ENCODE results near the gene SERPINA9.
"Not testable (repeated sequence)": the region's sequence is repeated elsewhere in the genome, so short reads cannot be mapped to it uniquely, and the experiment has no call there.

GRCh38 chr14:94482132-94483070, 6.4 kb upstream of the SERPINA9 start:
- TF ChIP-seq, protein P1, sequence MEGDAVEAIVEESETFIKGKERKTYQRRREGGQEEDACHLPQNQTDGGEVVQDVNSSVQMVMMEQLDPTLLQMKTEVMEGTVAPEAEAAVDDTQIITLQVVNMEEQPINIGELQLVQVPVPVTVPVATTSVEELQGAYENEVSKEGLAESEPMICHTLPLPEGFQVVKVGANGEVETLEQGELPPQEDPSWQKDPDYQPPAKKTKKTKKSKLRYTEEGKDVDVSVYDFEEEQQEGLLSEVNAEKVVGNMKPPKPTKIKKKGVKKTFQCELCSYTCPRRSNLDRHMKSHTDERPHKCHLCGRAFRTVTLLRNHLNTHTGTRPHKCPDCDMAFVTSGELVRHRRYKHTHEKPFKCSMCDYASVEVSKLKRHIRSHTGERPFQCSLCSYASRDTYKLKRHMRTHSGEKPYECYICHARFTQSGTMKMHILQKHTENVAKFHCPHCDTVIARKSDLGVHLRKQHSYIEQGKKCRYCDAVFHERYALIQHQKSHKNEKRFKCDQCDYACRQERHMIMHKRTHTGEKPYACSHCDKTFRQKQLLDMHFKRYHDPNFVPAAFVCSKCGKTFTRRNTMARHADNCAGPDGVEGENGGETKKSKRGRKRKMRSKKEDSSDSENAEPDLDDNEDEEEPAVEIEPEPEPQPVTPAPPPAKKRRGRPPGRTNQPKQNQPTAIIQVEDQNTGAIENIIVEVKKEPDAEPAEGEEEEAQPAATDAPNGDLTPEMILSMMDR (IDR thresholded peaks at IDR 0.05; ENCODE audit: low read depth, low read length), result not testable (repeated sequence)
- not testable (repeated sequence) for TF ChIP-seq EZH2phosphoT487 (IDR thresholded peaks at IDR 0.05; ENCODE audit: low read depth)

Measured in OCI-LY3 (cell line).